Tibial nerve (tissue), 4 donors: ENCODE data around the gene ABCG1. TPM values are rescaled to one million over a fixed set of nuclear protein-coding genes. Genes with fewer than 3 reads are reported as not detected.

ENCODE experiments used
- DNase-seq, 2 donors: peaks; one replicate each; pipeline ENCODE4 v3.0.0-alpha.2; 2019; ENCODE audit warnings: low spot score in 2 of 2
- H3K27ac ChIP-seq, 4 donors: fragments of 200-600 bp; sonication (generic) in 3 of 4; one replicate each; pipeline ENCODE4 v1.5.1; 2017 to 2019; ENCODE audit warnings: mild to moderate bottlenecking in 1 of 4
- H3K27me3 ChIP-seq, 2 donors: fragments of 200-600 bp; sonication (generic) in 1 of 2; one replicate each; pipeline versions ENCODE4 v1.5.1 to v1.6.0; 2017 to 2019
- H3K36me3 ChIP-seq, 3 donors: fragments of 200-600 bp; sonication (generic); one replicate each; pipeline ENCODE4 v1.5.1; 2018 to 2019
- H3K4me1 ChIP-seq, 4 donors: fragments of 200-600 bp; sonication (generic) in 3 of 4; one replicate each; pipeline ENCODE4 v1.5.1; 2017 to 2019
- H3K4me3 ChIP-seq, 4 donors: fragments of 200-600 bp; sonication (generic) in 3 of 4; one replicate each; pipeline ENCODE4 v1.5.1; 2017 to 2019; ENCODE audit warnings: mild to moderate bottlenecking in 1 of 4, moderate library complexity in 1 of 4
- H3K9me3 ChIP-seq, 4 donors: fragments of 200-600 bp; sonication (generic) in 3 of 4; one replicate each; pipeline ENCODE4 v1.5.1; 2017 to 2019
- EP300 ChIP-seq, 2 donors: sonication (generic); formaldehyde crosslinking; IDR thresholded peaks; one replicate each; pipeline ENCODE4 v1.6.1; 2017; ENCODE audit warnings: antibody characterized with exemption in 2 of 2, mild to moderate bottlenecking in 1 of 2
- POLR2A ChIP-seq, 2 donors: fragments of 450-650 bp; IDR thresholded peaks; one replicate each; pipeline ENCODE4 v1.6.1; 2017; ENCODE audit warnings: antibody characterized with exemption in 2 of 2, mild to moderate bottlenecking in 2 of 2, moderate library complexity in 2 of 2
- WGBS, 2 donors: methylation state at CpG; one replicate each; pipeline ENCODE4 v1.1.5; 2018; 5-methylcytosine and 5-hydroxymethylcytosine counted together
- total RNA-seq, 4 donors: library from RNA; depleted of rRNA; stranded (reverse); fragments of >200 nt; gene quantifications; one replicate each; pipeline ENCODE4 v1.1.0, GENCODE V29; 2016
- TF ChIP-seq, protein P1 (sequence below), 5 experiments: fragments of 200-600 bp in 3 of 5; fragments of 450-650 bp in 2 of 5; sonication (generic) in 3 of 5; IDR thresholded peaks; one replicate each; pipeline ENCODE4 v1.5.1; 2016 to 2019; ENCODE audit warnings: antibody characterized with exemption in 5 of 5, mild to moderate bottlenecking in 3 of 5, moderate library complexity in 2 of 5

Gene ABCG1
- total RNA-seq, 4 donors from 2014 or later = 10.5 to 32.8 (median 18.6) TPM

DNA sequence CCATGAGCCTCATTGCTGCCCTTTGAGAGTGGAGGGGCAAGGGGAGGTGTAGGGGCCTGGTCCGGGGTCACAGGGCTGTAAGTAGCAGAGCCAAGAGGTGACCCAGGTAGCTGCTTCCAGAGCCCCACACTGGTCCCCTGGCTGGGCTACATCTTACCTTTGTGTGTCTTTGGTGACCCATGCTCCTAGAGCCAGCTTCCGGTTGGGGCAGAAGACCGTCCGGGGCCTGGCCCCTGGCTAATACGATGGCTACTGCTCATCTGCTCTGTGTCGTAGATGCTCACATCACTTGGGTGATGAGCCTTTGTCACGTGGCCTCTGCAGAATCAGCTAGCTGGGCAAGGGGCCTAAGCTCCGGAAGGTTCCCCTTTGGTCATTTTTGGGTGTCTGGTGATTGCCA lies 20.6 kb downstream of the ABCG1 start:
- WGBS, 2 donors = 92 to 98% methylated on average over 8 of the region's 8 CpGs
- DNase-seq = no peak
- Histone ChIP-seq H3K27ac (no peak overlapping the region), H3K9me3 (no peaks in the 10 kb centered on the region), H3K27me3 (no peaks in the 10 kb centered on the region), H3K4me3 (no peak overlapping the region), H3K4me1 (peaks cover 0 to 29% (median 16%) of the 10 kb centered on the region in 4 donors), H3K36me3 (no peaks in the 10 kb centered on the region)
- TF ChIP-seq, protein P1, sequence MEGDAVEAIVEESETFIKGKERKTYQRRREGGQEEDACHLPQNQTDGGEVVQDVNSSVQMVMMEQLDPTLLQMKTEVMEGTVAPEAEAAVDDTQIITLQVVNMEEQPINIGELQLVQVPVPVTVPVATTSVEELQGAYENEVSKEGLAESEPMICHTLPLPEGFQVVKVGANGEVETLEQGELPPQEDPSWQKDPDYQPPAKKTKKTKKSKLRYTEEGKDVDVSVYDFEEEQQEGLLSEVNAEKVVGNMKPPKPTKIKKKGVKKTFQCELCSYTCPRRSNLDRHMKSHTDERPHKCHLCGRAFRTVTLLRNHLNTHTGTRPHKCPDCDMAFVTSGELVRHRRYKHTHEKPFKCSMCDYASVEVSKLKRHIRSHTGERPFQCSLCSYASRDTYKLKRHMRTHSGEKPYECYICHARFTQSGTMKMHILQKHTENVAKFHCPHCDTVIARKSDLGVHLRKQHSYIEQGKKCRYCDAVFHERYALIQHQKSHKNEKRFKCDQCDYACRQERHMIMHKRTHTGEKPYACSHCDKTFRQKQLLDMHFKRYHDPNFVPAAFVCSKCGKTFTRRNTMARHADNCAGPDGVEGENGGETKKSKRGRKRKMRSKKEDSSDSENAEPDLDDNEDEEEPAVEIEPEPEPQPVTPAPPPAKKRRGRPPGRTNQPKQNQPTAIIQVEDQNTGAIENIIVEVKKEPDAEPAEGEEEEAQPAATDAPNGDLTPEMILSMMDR (IDR thresholded peaks at IDR 0.05) = no peak
- TF ChIP-seq EP300 (IDR thresholded peaks at IDR 0.05) (no peak), POLR2A (IDR thresholded peaks at IDR 0.05) (no peak)

DNA sequence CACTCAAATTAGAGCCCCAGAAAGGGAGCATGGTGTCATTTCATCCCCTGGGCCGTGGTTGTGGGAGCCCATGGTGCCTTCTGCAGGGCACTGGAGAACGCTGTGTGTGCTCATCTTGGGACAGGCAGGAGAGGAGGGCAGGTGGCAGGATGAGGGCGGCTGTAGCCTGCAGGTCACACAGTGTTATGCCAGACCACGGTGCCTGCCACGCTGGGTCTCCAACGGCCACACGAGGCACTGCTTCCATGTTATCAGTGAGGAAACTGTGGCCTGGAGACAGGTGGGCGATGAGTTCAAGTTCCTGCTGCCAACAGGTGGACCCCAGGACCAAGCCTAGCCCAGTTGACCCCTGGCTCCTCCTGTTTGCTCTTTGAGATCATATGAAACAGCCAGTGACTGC lies 21.0 kb downstream of the ABCG1 start:
- no peak overlapping the region for H3K27ac ChIP-seq
- WGBS, 2 donors = 84 to 95% methylated on average over 5 to 8 of the region's 8 CpGs
- no peak for DNase-seq
- H3K4me1 ChIP-seq = peaks cover 0 to 27% (median 15%) of the 10 kb centered on the region in 4 donors
- H3K4me3 ChIP-seq = no peak overlapping the region
- TF ChIP-seq, protein P1 (IDR thresholded peaks at IDR 0.05) = no peak
- no peak for TF ChIP-seq EP300 (IDR thresholded peaks at IDR 0.05)
- no peak for TF ChIP-seq POLR2A (IDR thresholded peaks at IDR 0.05)
- H3K9me3 ChIP-seq = no peaks in the 10 kb centered on the region
- no peaks in the 10 kb centered on the region for H3K27me3 ChIP-seq
- H3K36me3 ChIP-seq = no peaks in the 10 kb centered on the region

DNA sequence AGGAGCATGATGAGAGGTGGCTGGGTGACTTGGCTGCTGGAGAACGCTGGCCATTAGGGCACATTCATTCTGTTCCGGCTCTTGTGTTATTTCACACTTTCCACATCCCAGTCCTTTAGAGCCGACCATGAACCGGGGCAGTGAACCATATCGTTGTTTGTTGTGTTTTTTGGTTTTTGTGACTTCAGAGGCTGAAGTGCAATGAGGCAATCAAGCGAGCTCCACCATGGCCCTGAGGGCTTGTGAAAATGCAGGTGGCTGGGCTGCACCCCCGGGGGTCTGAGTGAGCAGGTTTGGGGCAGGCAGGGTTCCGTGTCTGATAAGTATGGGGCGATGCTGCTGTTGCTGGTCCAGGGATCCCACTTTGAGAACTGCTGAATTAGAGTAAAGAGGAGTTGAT lies 23.7 kb downstream of the ABCG1 start:
- no peaks in the 10 kb centered on the region for H3K27me3 ChIP-seq
- no peak overlapping the region for H3K4me3 ChIP-seq
- 80 to 86% methylated on average over 8 to 9 of the region's 9 CpGs for WGBS, 2 donors
- TF ChIP-seq EP300 (IDR thresholded peaks at IDR 0.05) (no peak), POLR2A (IDR thresholded peaks at IDR 0.05) (no peak)
- TF ChIP-seq, protein P1 (IDR thresholded peaks at IDR 0.05) = no peak
- DNase-seq = no peak
- H3K36me3 ChIP-seq = no peaks in the 10 kb centered on the region
- peaks cover 0 to 13% (median 3%) of the 10 kb centered on the region in 4 donors for H3K4me1 ChIP-seq
- H3K9me3 ChIP-seq = no peaks in the 10 kb centered on the region
- H3K27ac ChIP-seq = no peak overlapping the region

DNA sequence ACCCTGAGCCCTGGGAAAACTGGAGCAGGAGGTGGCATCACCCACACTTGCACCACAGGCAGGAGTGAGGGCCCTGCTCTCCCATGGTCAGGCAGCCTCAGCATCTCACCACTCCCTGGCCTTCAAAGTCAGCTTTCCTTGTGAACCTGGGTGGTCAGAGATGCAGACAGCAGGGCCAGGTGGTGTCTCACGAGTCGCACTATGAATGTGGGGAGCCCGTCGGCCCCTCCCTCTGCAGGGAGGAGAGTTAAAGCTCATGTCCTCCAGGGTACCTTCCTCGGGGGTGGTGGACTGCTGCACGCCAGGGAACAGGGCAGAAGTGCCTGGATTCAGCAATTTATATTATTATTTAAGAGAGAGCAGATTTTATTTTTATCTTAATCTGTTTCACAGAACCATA lies 24.1 kb downstream of the ABCG1 start:
- Histone ChIP-seq H3K27ac (no peak overlapping the region), H3K4me3 (no peak overlapping the region), H3K27me3 (no peaks in the 10 kb centered on the region), H3K4me1 (peaks cover 0 to 16% (median 2%) of the 10 kb centered on the region in 4 donors), H3K9me3 (no peaks in the 10 kb centered on the region), H3K36me3 (no peaks in the 10 kb centered on the region)
- 73% methylated on average over 6 of the region's 6 CpGs for WGBS, 2 donors
- DNase-seq = no peak
- no peak for TF ChIP-seq POLR2A (IDR thresholded peaks at IDR 0.05)
- TF ChIP-seq, protein P1 (IDR thresholded peaks at IDR 0.05) = no peak
- no peak for TF ChIP-seq EP300 (IDR thresholded peaks at IDR 0.05)

DNA sequence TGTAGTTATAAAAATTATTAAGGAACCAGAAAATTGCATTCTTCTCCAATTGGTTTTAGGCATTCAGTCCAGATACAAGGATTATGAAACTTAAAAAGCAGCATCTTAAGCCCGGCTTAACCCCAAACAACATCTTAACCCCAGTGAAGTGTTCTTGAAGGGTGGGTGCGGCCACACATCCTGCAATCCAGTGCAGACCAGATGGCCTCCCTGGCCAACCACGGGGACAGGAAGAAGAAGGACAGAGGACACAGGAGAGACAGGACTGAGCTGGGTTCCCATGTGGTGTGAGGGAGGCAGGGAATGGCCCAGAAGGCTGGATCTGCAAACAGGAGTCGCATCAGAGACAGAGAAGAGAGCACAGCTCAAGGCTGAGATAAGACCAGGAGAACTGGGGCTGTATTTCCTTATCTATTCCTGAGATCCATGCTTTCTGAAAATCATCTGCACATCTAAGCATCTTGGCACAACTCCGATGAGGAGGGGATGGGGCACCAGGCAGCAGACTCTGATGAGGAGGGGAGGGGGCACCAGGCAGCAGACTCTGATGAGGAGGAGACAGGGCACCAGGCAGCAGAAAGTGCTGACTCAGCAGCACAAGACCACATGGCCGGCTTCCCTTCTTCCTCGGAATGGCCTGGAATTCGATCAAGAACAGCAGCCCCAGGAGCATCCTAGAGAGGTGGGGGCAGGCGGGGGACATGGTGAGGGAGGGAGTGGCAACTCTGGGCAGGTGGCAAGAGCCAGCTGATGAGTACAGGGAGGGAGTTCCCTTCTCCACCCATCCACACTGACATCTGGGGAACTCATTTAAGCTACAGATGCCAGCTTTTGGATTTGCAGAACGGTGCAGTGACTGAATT lies 26.6 kb downstream of the ABCG1 start:
- Histone ChIP-seq H3K4me3 (no peak overlapping the region), H3K4me1 (peaks cover 0 to 17% (median 2%) of the 10 kb centered on the region in 4 donors), H3K27ac (no peak overlapping the region), H3K27me3 (no peaks in the 10 kb centered on the region), H3K36me3 (no peaks in the 10 kb centered on the region), H3K9me3 (no peaks in the 10 kb centered on the region)
- TF ChIP-seq EP300 (IDR thresholded peaks at IDR 0.05) (no peak), POLR2A (IDR thresholded peaks at IDR 0.05) (no peak)
- TF ChIP-seq, protein P1 (IDR thresholded peaks at IDR 0.05) = no peak
- DNase-seq = no peak
- WGBS, 2 donors = 41 to 48% methylated on average over 10 of the region's 10 CpGs
